Mesenchymal stem cell (in vitro differentiated cells and primary cell): ENCODE data around the gene DST.

ENCODE experiments used
- DNase-seq: peaks from one replicate; pipeline ENCODE4 v3.0.0-alpha.2; 2013
- H2AFZ ChIP-seq: one replicate; pipeline ENCODE4 v1.6.1; 2013; ENCODE audit warnings: low read depth, mild to moderate bottlenecking, control low read depth, inconsistent platforms, low read length, moderate library complexity
- H2AK5ac ChIP-seq: 2 replicates; pipeline ENCODE4 v1.6.1; 2013; ENCODE audit warnings: low read length, moderate library complexity, mild to moderate bottlenecking, inconsistent platforms; ENCODE audit not compliant: severe bottlenecking
- H2BK120ac ChIP-seq: one replicate; pipeline ENCODE4 v1.6.1; 2013; ENCODE audit warnings: low read depth, mild to moderate bottlenecking, inconsistent platforms, low read length, moderate library complexity
- H2BK12ac ChIP-seq, 2 experiments: one replicate each; pipeline ENCODE4 v1.6.1; 2013; ENCODE audit warnings: inconsistent platforms in 2 of 2, low read length in 2 of 2, mild to moderate bottlenecking in 2 of 2, moderate library complexity in 2 of 2, control low read depth in 1 of 2
- H2BK15ac ChIP-seq: one replicate; pipeline ENCODE4 v1.6.1; 2013; ENCODE audit warnings: mild to moderate bottlenecking, low read depth, inconsistent platforms; ENCODE audit not compliant: poor library complexity, severe bottlenecking
- H2BK5ac ChIP-seq: 2 replicates; pipeline ENCODE4 v1.6.1; 2013; ENCODE audit warnings: low read depth, mild to moderate bottlenecking, low read length, control low read depth, inconsistent platforms; ENCODE audit not compliant: poor library complexity, severe bottlenecking
- H3K14ac ChIP-seq, 2 experiments: one replicate each; pipeline ENCODE4 v1.6.1; 2013; ENCODE audit warnings: inconsistent platforms in 2 of 2, low read length in 2 of 2, control low read depth in 1 of 2, mild to moderate bottlenecking in 1 of 2, moderate library complexity in 1 of 2
- H3K18ac ChIP-seq, 2 experiments: one replicate each; pipeline ENCODE4 v1.6.1; 2013; ENCODE audit warnings: inconsistent platforms in 2 of 2, low read length in 2 of 2, control low read depth in 1 of 2, low read depth in 1 of 2, mild to moderate bottlenecking in 1 of 2
- H3K23ac ChIP-seq, 2 experiments: one replicate each; pipeline ENCODE4 v1.6.1; 2013; ENCODE audit warnings: inconsistent platforms in 2 of 2, low read length in 2 of 2, mild to moderate bottlenecking in 2 of 2, moderate library complexity in 2 of 2, control low read depth in 1 of 2
- H3K27ac ChIP-seq: 2 replicates; pipeline ENCODE4 v1.5.1; 2013; ENCODE audit warnings: mild to moderate bottlenecking, moderate library complexity, low read length, control low read depth, inconsistent platforms; ENCODE audit not compliant: poor library complexity, severe bottlenecking
- H3K27me3 ChIP-seq, 2 experiments: 2 replicates each; pipeline versions ENCODE4 v1.6.1 to v1.7.0; 2013; ENCODE audit warnings: low read length in 2 of 2, mild to moderate bottlenecking in 2 of 2, moderate library complexity in 2 of 2, control low read depth in 1 of 2, inconsistent platforms in 1 of 2; ENCODE audit not compliant: control insufficient read depth in 1 of 2, insufficient read depth in 1 of 2
- H3K36me3 ChIP-seq, 2 experiments: 2 replicates each; pipeline versions ENCODE4 v1.6.1 to v1.7.0; 2013; ENCODE audit warnings: low read length in 2 of 2, control low read depth in 1 of 2, inconsistent platforms in 1 of 2, low read depth in 1 of 2, mild to moderate bottlenecking in 1 of 2; ENCODE audit not compliant: insufficient read depth in 2 of 2, control insufficient read depth in 1 of 2
- H3K4ac ChIP-seq, 2 experiments: one replicate each; pipeline ENCODE4 v1.6.1; 2013; ENCODE audit warnings: inconsistent platforms in 2 of 2, low read length in 2 of 2, mild to moderate bottlenecking in 2 of 2, moderate library complexity in 2 of 2, control low read depth in 1 of 2, low read depth in 1 of 2
- H3K4me1 ChIP-seq: 2 replicates; pipeline ENCODE4 v1.6.1; 2013; ENCODE audit warnings: low read depth, low read length, control low read depth; ENCODE audit not compliant: control insufficient read depth, insufficient read depth
- H3K4me2 ChIP-seq: 2 replicates; pipeline ENCODE4 v1.6.1; 2013; ENCODE audit warnings: low read length, mild to moderate bottlenecking, inconsistent platforms; ENCODE audit not compliant: poor library complexity, severe bottlenecking
- H3K4me3 ChIP-seq, 2 experiments: 2 replicates each; pipeline versions ENCODE4 v1.5.1 to v1.7.0; 2013; ENCODE audit warnings: low read length in 2 of 2, mild to moderate bottlenecking in 2 of 2, control low read depth in 1 of 2, low read depth in 1 of 2; ENCODE audit not compliant: insufficient read depth in 1 of 2
- H3K79me1 ChIP-seq: replicated peaks from 2 replicates; pipeline ENCODE4 v1.6.1; 2013; ENCODE audit warnings: mild to moderate bottlenecking, control low read depth, low read length, inconsistent platforms; ENCODE audit not compliant: poor library complexity, severe bottlenecking
- H3K9ac ChIP-seq: 2 replicates; pipeline ENCODE4 v1.7.0; 2013; ENCODE audit warnings: mild to moderate bottlenecking, low read length, moderate library complexity
- H3K9me3 ChIP-seq: 2 replicates; pipeline ENCODE4 v1.7.0; 2013; ENCODE audit warnings: mild to moderate bottlenecking, low read length; ENCODE audit not compliant: control insufficient read depth
- H4K8ac ChIP-seq: one replicate; pipeline ENCODE4 v1.6.1; 2013; ENCODE audit warnings: inconsistent platforms, mild to moderate bottlenecking, low read length, moderate library complexity
- H4K91ac ChIP-seq: one replicate; pipeline ENCODE4 v1.6.1; 2013; ENCODE audit warnings: mild to moderate bottlenecking, low read length, inconsistent platforms
- WGBS: methylation state at CpG from one replicate; pipeline ENCODE4 v1.1.7; 2013; ENCODE audit warnings: mixed read lengths; 5-methylcytosine and 5-hydroxymethylcytosine counted together

Gene DST

DNA sequence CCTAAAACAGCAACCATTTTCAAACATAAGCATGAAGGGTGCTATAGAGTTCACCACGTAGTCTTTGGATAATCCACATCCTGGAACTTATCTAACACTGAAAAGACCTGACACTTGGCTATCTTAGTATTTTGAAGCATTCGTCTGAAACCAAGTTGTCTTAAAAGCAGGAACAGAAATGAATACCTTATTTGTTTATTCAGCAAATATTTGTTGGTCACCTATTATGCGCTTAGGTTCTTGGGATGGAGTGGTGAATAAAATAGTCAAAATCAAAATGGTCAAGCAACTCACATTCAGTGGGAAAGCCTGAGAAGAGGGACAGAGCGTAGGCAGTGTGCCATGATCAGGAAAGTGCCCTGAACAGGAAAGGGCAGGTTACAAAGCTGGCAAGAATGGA, 206.9 kb downstream of the DST start:
- 89% methylated on average over 4 of the region's 4 CpGs for WGBS
- Histone ChIP-seq H2AFZ (no peak overlapping the region), H2BK15ac (no peak overlapping the region), H3K27me3 (no peaks in the 10 kb centered on the region), H2BK5ac (no peak overlapping the region), H3K4me1 (peaks cover 3% of the 10 kb centered on the region), H3K4me2 (no peak overlapping the region), H3K18ac (no peak overlapping the region), H3K4ac (no peak overlapping the region), H3K9ac (no peak overlapping the region), H2BK12ac (no peak overlapping the region), H2AK5ac (peak overlapping the region; percentile 0), H2BK120ac (no peak overlapping the region), H3K23ac (no peak overlapping the region), H4K91ac (no peak overlapping the region), H3K9me3 (peaks cover 14% of the 10 kb centered on the region), H4K8ac (no peak overlapping the region), H3K36me3 (no peaks in the 10 kb centered on the region), H3K14ac (no peak overlapping the region), H3K79me1 (no peaks in the 10 kb centered on the region), H3K4me3 (no peak overlapping the region), H3K27ac (no peak overlapping the region)
- DNase-seq = no peak

- H3K4me2 ChIP-seq = no peak overlapping the region
- H3K36me3 ChIP-seq = no peaks in the 10 kb centered on the region
- H2BK120ac ChIP-seq = no peak overlapping the region
- H3K27ac ChIP-seq = no peak overlapping the region
- H3K18ac ChIP-seq = no peak overlapping the region
- H2AFZ ChIP-seq = no peak overlapping the region
- H3K9me3 ChIP-seq = peaks cover 14% of the 10 kb centered on the region
- H3K4ac ChIP-seq = no peak overlapping the region
- no peak overlapping the region for H2BK5ac ChIP-seq
- H2BK15ac ChIP-seq = no peak overlapping the region
- no peak overlapping the region for H4K91ac ChIP-seq
- no peak overlapping the region for H3K14ac ChIP-seq
- WGBS = 100% methylated on average over 2 of the region's 2 CpGs
- no peak overlapping the region for H2AK5ac ChIP-seq
- H3K79me1 ChIP-seq = no peaks in the 10 kb centered on the region
- no peak overlapping the region for H3K23ac ChIP-seq
- H4K8ac ChIP-seq = no peak overlapping the region
- H3K4me1 ChIP-seq = peaks cover under 1% of the 10 kb centered on the region
- H3K9ac ChIP-seq = no peak overlapping the region
- no peak overlapping the region for H3K4me3 ChIP-seq
- no peak for DNase-seq
- H2BK12ac ChIP-seq = no peak overlapping the region
- H3K27me3 ChIP-seq = no peaks in the 10 kb centered on the region
These were observed 207.4 kb downstream of the DST start for GRCh38 chr6:56435326-56435725.

- Histone ChIP-seq H2BK120ac (no peak overlapping the region), H3K23ac (no peak overlapping the region), H3K27ac (no peak overlapping the region), H3K18ac (no peak overlapping the region), H3K79me1 (no peaks in the 10 kb centered on the region), H2BK12ac (no peak overlapping the region), H3K14ac (no peak overlapping the region), H2BK15ac (no peak overlapping the region), H3K4me2 (no peak overlapping the region), H3K27me3 (no peaks in the 10 kb centered on the region), H3K36me3 (no peaks in the 10 kb centered on the region), H3K4ac (no peak overlapping the region), H3K4me3 (no peak overlapping the region), H2BK5ac (no peak overlapping the region), H4K91ac (no peak overlapping the region), H4K8ac (no peak overlapping the region), H3K9ac (no peak overlapping the region), H3K9me3 (peaks cover 9% of the 10 kb centered on the region), H3K4me1 (no peaks in the 10 kb centered on the region), H2AK5ac (no peak overlapping the region), H2AFZ (no peak overlapping the region)
- no peak for DNase-seq
- 100% methylated on average over 1 of the region's 2 CpGs for WGBS
These were observed 208.1 kb downstream of the DST start for GRCh38 chr6:56434606-56435005.

GRCh38 chr6:56433119-56433518, 209.6 kb downstream of the DST start:
- H3K18ac ChIP-seq = no peak overlapping the region
- H2BK120ac ChIP-seq = no peak overlapping the region
- H3K23ac ChIP-seq = no peak overlapping the region
- H2BK5ac ChIP-seq = no peak overlapping the region
- WGBS = 98% methylated on average over 22 of the region's 36 CpGs
- H2BK15ac ChIP-seq = no peak overlapping the region
- no peaks in the 10 kb centered on the region for H3K4me1 ChIP-seq
- no peak overlapping the region for H4K8ac ChIP-seq
- H3K9me3 ChIP-seq = peaks cover 7% of the 10 kb centered on the region
- H2AK5ac ChIP-seq = no peak overlapping the region
- H3K4ac ChIP-seq = no peak overlapping the region
- H3K14ac ChIP-seq = no peak overlapping the region
- H3K9ac ChIP-seq = no peak overlapping the region
- no peak overlapping the region for H2AFZ ChIP-seq
- DNase-seq = no peak
- no peak overlapping the region for H2BK12ac ChIP-seq
- H3K4me2 ChIP-seq = no peak overlapping the region
- H3K27me3 ChIP-seq = no peaks in the 10 kb centered on the region
- no peak overlapping the region for H4K91ac ChIP-seq
- no peak overlapping the region for H3K27ac ChIP-seq
- no peak overlapping the region for H3K4me3 ChIP-seq
- no peaks in the 10 kb centered on the region for H3K36me3 ChIP-seq
- no peaks in the 10 kb centered on the region for H3K79me1 ChIP-seq
